Measurements from ENCODE around the gene C10orf105.

C10orf105 gene

GRCh38 chr10:71713135-71714030 is 6.2 kb downstream of the C10orf105 start:
- no peaks in the 10 kb centered on the region for H3K9me3 ChIP-seq (ENCODE audit: control insufficient read depth, low read length)
- no peak overlapping the region for H3K4me3 ChIP-seq (ENCODE audit: low read depth, low read length)
- H2AFZ ChIP-seq, result no peak overlapping the region
- no peak overlapping the region for H3K4me2 ChIP-seq (ENCODE audit: low read length)
- H3K79me2 ChIP-seq, result no peaks in the 10 kb centered on the region
- H3K4me1 ChIP-seq, result no peaks in the 10 kb centered on the region
- no peak for TF ChIP-seq CTCF (IDR thresholded peaks at IDR 0.05)
- H3K9ac ChIP-seq, result no peak overlapping the region
- no peaks in the 10 kb centered on the region for H3K27me3 ChIP-seq (ENCODE audit: control insufficient read depth, insufficient read depth, low read length)
- peak overlapping the region; percentile 57 for H3K27ac ChIP-seq
- H3K36me3 ChIP-seq (ENCODE audit: control insufficient read depth, insufficient read depth, low read length), result no peaks in the 10 kb centered on the region

GRCh38 chr10:71712572-71713134 is 6.9 kb downstream of the C10orf105 start:
- H3K79me2 ChIP-seq, result no peaks in the 10 kb centered on the region
- no peak overlapping the region for H2AFZ ChIP-seq
- no peaks in the 10 kb centered on the region for H3K4me1 ChIP-seq
- no peak overlapping the region for H3K4me2 ChIP-seq (ENCODE audit: low read length)
- H3K36me3 ChIP-seq (ENCODE audit: control insufficient read depth, insufficient read depth, low read length), result no peaks in the 10 kb centered on the region
- no peak overlapping the region for H3K9ac ChIP-seq
- peak overlapping the region; percentile 57 for H3K27ac ChIP-seq
- H3K4me3 ChIP-seq (ENCODE audit: low read depth, low read length), result no peak overlapping the region
- no peak for TF ChIP-seq CTCF (IDR thresholded peaks at IDR 0.05)
- H3K9me3 ChIP-seq (ENCODE audit: control insufficient read depth, low read length), result no peaks in the 10 kb centered on the region
- H3K27me3 ChIP-seq (ENCODE audit: control insufficient read depth, insufficient read depth, low read length), result no peaks in the 10 kb centered on the region

GRCh38 chr10:71712170-71712569 is 7.4 kb downstream of the C10orf105 start:
- Histone ChIP-seq H3K4me1 (no peaks in the 10 kb centered on the region), H3K4me3 (ENCODE audit: low read depth, low read length) (no peak overlapping the region), H3K79me2 (no peaks in the 10 kb centered on the region), H3K9me3 (ENCODE audit: control insufficient read depth, low read length) (no peaks in the 10 kb centered on the region), H3K27me3 (ENCODE audit: control insufficient read depth, insufficient read depth, low read length) (no peaks in the 10 kb centered on the region), H2AFZ (no peak overlapping the region), H3K27ac (no peak overlapping the region), H3K36me3 (ENCODE audit: control insufficient read depth, insufficient read depth, low read length) (no peaks in the 10 kb centered on the region), H3K4me2 (ENCODE audit: low read length) (no peak overlapping the region), H3K9ac (no peak overlapping the region)
- no peak for TF ChIP-seq CTCF (IDR thresholded peaks at IDR 0.05)

GRCh38 chr10:71711052-71711623 is 8.4 kb downstream of the C10orf105 start:
- no peaks in the 10 kb centered on the region for H3K4me1 ChIP-seq
- H3K4me2 ChIP-seq (ENCODE audit: low read length), result no peak overlapping the region
- H3K4me3 ChIP-seq (ENCODE audit: low read depth, low read length), result no peak overlapping the region
- no peaks in the 10 kb centered on the region for H3K79me2 ChIP-seq
- no peak overlapping the region for H3K9ac ChIP-seq
- H3K27ac ChIP-seq, result no peak overlapping the region
- H3K36me3 ChIP-seq (ENCODE audit: control insufficient read depth, insufficient read depth, low read length), result no peaks in the 10 kb centered on the region
- H3K27me3 ChIP-seq (ENCODE audit: control insufficient read depth, insufficient read depth, low read length), result no peaks in the 10 kb centered on the region
- H2AFZ ChIP-seq, result no peak overlapping the region
- TF ChIP-seq CTCF (IDR thresholded peaks at IDR 0.05), result no peak
- H3K9me3 ChIP-seq (ENCODE audit: control insufficient read depth, low read length), result no peaks in the 10 kb centered on the region

All from parathyroid adenoma (tissue), 2 donors.